GM23338 (cell line): ENCODE data around the gene LCP2. TPM values are rescaled to one million over a fixed set of nuclear protein-coding genes. Genes with fewer than 3 reads are reported as not detected.

ENCODE experiments used
- ETS1 ChIP-seq: IDR thresholded peaks from 2 replicates; pipeline ENCODE4 v1.6.1; 2016; ENCODE audit warnings: antibody characterized with exemption
- EZH2 ChIP-seq: fragments of 200-600 bp; sonication (generic); IDR thresholded peaks from one replicate; pipeline ENCODE4 v1.8.0; 2017; ENCODE audit warnings: antibody characterized with exemption, mild to moderate bottlenecking, low read depth; ENCODE audit not compliant: unreplicated experiment
- NANOG ChIP-seq: IDR thresholded peaks from 2 replicates; pipeline ENCODE4 v1.6.1; 2016; ENCODE audit warnings: antibody characterized with exemption, borderline replicate concordance
- POLR2AphosphoS5 ChIP-seq: IDR thresholded peaks from 2 replicates; pipeline ENCODE4 v1.6.1; 2016; ENCODE audit warnings: antibody characterized with exemption, low read depth
- REST ChIP-seq: IDR thresholded peaks from one replicate; pipeline ENCODE4 v1.6.1; 2018; ENCODE audit warnings: antibody characterized with exemption; ENCODE audit not compliant: unreplicated experiment
- ZNF331 ChIP-seq: fragments of 250-450 bp; sonication (Bioruptor Pico); IDR thresholded peaks from 2 replicates; pipeline ENCODE4 v1.5.0; 2020; ENCODE audit warnings: low read depth, mild to moderate bottlenecking, moderate library complexity
- ZNF462 ChIP-seq: fragments of 250-450 bp; sonication (Bioruptor Pico); IDR thresholded peaks from 2 replicates; pipeline ENCODE4 v1.5.0; 2020; ENCODE audit warnings: mild to moderate bottlenecking, moderate library complexity
- polyA plus RNA-seq: library from polyadenylated mRNA; unstranded; fragments of >200 nt; fragmentation: Nextera tagmentation; extraction: Ambion mirVana; gene quantifications from 2 replicates; pipeline ENCODE4 v1.2.1, GENCODE V29; 2016
- total RNA-seq: library from RNA; depleted of rRNA; stranded (reverse); fragments of >200 nt; shearing (Covaris generic); gene quantifications from 2 replicates; pipeline ENCODE4 v1.2.3, GENCODE V29; 2014

The LCP2 gene
- total and polyA plus RNA-seq, 2 experiments from 2014 or later, result 0.26 to 0.38 TPM

- TF ChIP-seq ZNF462, result no peak
- no peak for TF ChIP-seq NANOG
- TF ChIP-seq ZNF331 (CRISPR knock-in tag), result no peak
- no peak for TF ChIP-seq POLR2AphosphoS5
- no peak for TF ChIP-seq REST
- TF ChIP-seq ETS1, result no peak
- no peak for TF ChIP-seq EZH2
These were observed 22.1 kb downstream of the LCP2 start (continued) for GRCh38 chr5:170275376-170275994.
